H1 (cell line): ENCODE measurements around the gene CAMKMT. TPM values are rescaled to one million over a fixed set of nuclear protein-coding genes. Genes with fewer than 3 reads are reported as not detected.

Experiments
- CTCF ChIA-PET: fragments of 300-600 bp; sonication (Branson Sonifier 250); formaldehyde crosslinking; loops from one replicate; lab custom pipeline; 2021; ENCODE audit not compliant: partially characterized antibody; lab: Charles Lee
- POLR2A ChIA-PET: fragments of 300-600 bp; sonication (Branson Sonifier 250); formaldehyde crosslinking; loops from one replicate; lab custom pipeline; 2021; ENCODE audit warnings: inconsistent platforms; ENCODE audit not compliant: partially characterized antibody; lab: Charles Lee
- DNase-seq, 2 experiments: peaks; one replicate each; pipeline versions ENCODE4 v3.0.0 to v3.0.0-alpha.2; 2010 to 2022; ENCODE audit warnings: low spot score in 2 of 2, low read depth in 1 of 2, mixed read lengths in 1 of 2
- FAIRE-seq: peaks from 2 replicates; lab custom pipeline; 2011; peaks lifted over from hg19 to GRCh38; lab: Jason Lieb, UNC
- H2AFZ ChIP-seq: 2 replicates; pipeline ENCODE4 v1.8.1; 2012; ENCODE audit warnings: low read length, inconsistent platforms
- H2AK5ac ChIP-seq: 2 replicates; pipeline ENCODE4 v1.6.1; 2013; ENCODE audit warnings: low read depth, low read length
- H2BK120ac ChIP-seq: replicated peaks from 2 replicates; pipeline ENCODE3; 2013; ENCODE audit warnings: low read depth, low read length, inconsistent platforms
- H2BK12ac ChIP-seq: 2 replicates; pipeline ENCODE4 v1.6.1; 2013; ENCODE audit warnings: low read depth, low read length
- H2BK15ac ChIP-seq: 2 replicates; pipeline ENCODE4 v1.6.1; 2013; ENCODE audit warnings: low read length
- H2BK20ac ChIP-seq: 2 replicates; pipeline ENCODE4 v1.6.1; 2013; ENCODE audit warnings: low read length
- H2BK5ac ChIP-seq: 2 replicates; pipeline ENCODE4 v1.6.1; 2013; ENCODE audit warnings: low read depth, low read length
- H3K14ac ChIP-seq: 2 replicates; pipeline ENCODE4 v1.6.1; 2013; ENCODE audit warnings: inconsistent platforms; ENCODE audit not compliant: insufficient read length
- H3K18ac ChIP-seq: 2 replicates; pipeline ENCODE4 v1.6.1; 2013; ENCODE audit warnings: low read length; ENCODE audit errors: extremely low read depth
- H3K23ac ChIP-seq: 2 replicates; pipeline ENCODE4 v1.6.1; 2013; ENCODE audit warnings: inconsistent platforms; ENCODE audit not compliant: insufficient read length
- H3K23me2 ChIP-seq: 2 replicates; pipeline ENCODE4 v1.6.1; 2013; ENCODE audit warnings: low read depth, low read length
- H3K27ac ChIP-seq: 2 replicates; pipeline ENCODE4 v1.6.1; 2011; ENCODE audit warnings: low read depth, low read length, inconsistent platforms
- H3K27me3 ChIP-seq, 4 experiments: replicated peaks in 1 of 4; 1 replicate in 1 of 4; 2 replicates in 3 of 4; pipeline versions ENCODE4 v1.6.1 to v1.8.1; 2011 to 2013; ENCODE audit warnings: low read length in 3 of 4, mild to moderate bottlenecking in 3 of 4, inconsistent platforms in 2 of 4, mixed read lengths in 2 of 4, moderate library complexity in 1 of 4; ENCODE audit not compliant: control insufficient read depth in 3 of 4, insufficient read depth in 3 of 4; ENCODE audit errors: extremely low read depth in 1 of 4
- H3K36me3 ChIP-seq, 4 experiments: 2 replicates each; pipeline versions ENCODE4 v1.6.1 to v1.8.1; 2011 to 2013; ENCODE audit warnings: mild to moderate bottlenecking in 4 of 4, low read length in 3 of 4, moderate library complexity in 2 of 4, control low read depth in 1 of 4, inconsistent platforms in 1 of 4; ENCODE audit not compliant: insufficient read depth in 4 of 4, control insufficient read depth in 2 of 4
- H3K4ac ChIP-seq: replicated peaks from 2 replicates; pipeline ENCODE3; 2013; ENCODE audit warnings: low read length, low read depth, mixed read lengths, inconsistent platforms; ENCODE audit not compliant: insufficient read length
- H3K4me1 ChIP-seq, 4 experiments: replicated peaks in 1 of 4; 1 replicate in 1 of 4; 2 replicates in 3 of 4; pipeline versions ENCODE4 v1.6.1 to v1.8.1; 2011 to 2013; ENCODE audit warnings: low read length in 3 of 4, inconsistent platforms in 2 of 4, mixed read lengths in 1 of 4; ENCODE audit not compliant: insufficient read depth in 4 of 4, control insufficient read depth in 3 of 4
- H3K4me2 ChIP-seq, 2 experiments: 2 replicates each; pipeline versions ENCODE4 v1.6.1 to v1.8.1; 2011 to 2013; ENCODE audit warnings: low read depth in 2 of 2, low read length in 2 of 2, control low read depth in 1 of 2, inconsistent platforms in 1 of 2, mild to moderate bottlenecking in 1 of 2; ENCODE audit not compliant: insufficient read depth in 1 of 2
- H3K4me3 ChIP-seq, 4 experiments: fragments of 200-600, 300-600 bp in 1 of 4; sonication (generic), shearing (Covaris generic), sonication (Bioruptor Twin) in 1 of 4; 2 replicates each; pipeline versions ENCODE4 v1.5.1 to v1.8.1; 2011 to 2016; ENCODE audit warnings: low read length in 4 of 4, low read depth in 3 of 4, control low read depth in 2 of 4, inconsistent platforms in 2 of 4, mild to moderate bottlenecking in 2 of 4, mixed read lengths in 1 of 4, moderate library complexity in 1 of 4; ENCODE audit not compliant: insufficient read depth in 2 of 4; ENCODE audit errors: extremely low read depth in 1 of 4
- H3K56ac ChIP-seq: replicated peaks from 2 replicates; pipeline ENCODE3; 2013; ENCODE audit warnings: low read depth, mild to moderate bottlenecking, mixed read lengths, low read length, inconsistent platforms; ENCODE audit not compliant: insufficient read length
- H3K79me1 ChIP-seq: 2 replicates; pipeline ENCODE4 v1.6.1; 2013; ENCODE audit warnings: low read depth, low read length, control low read depth
- H3K79me2 ChIP-seq, 2 experiments: 2 replicates each; pipeline versions ENCODE4 v1.6.1 to v1.8.1; 2012 to 2013; ENCODE audit warnings: low read length in 2 of 2, mild to moderate bottlenecking in 2 of 2, inconsistent platforms in 1 of 2; ENCODE audit not compliant: insufficient read depth in 2 of 2, control insufficient read depth in 1 of 2
- H3K9ac ChIP-seq, 4 experiments: replicated peaks in 1 of 4; 1 replicate in 1 of 4; 2 replicates in 3 of 4; pipeline versions ENCODE4 v1.6.1 to v1.8.1; 2011 to 2013; ENCODE audit warnings: low read depth in 3 of 4, low read length in 3 of 4, control low read depth in 2 of 4, mild to moderate bottlenecking in 2 of 4, moderate library complexity in 2 of 4, inconsistent platforms in 1 of 4; ENCODE audit errors: extremely low read depth in 1 of 4
- H3K9me3 ChIP-seq, 2 experiments: 2 replicates each; pipeline versions ENCODE4 v1.6.1 to v1.8.1; 2012 to 2013; ENCODE audit warnings: mild to moderate bottlenecking in 2 of 2, moderate library complexity in 2 of 2, control low read depth in 1 of 2, inconsistent platforms in 1 of 2, low read depth in 1 of 2, low read length in 1 of 2, mixed read lengths in 1 of 2; ENCODE audit not compliant: insufficient read depth in 2 of 2
- H4K20me1 ChIP-seq, 2 experiments: replicated peaks in 1 of 2; 2 replicates each; pipeline versions ENCODE3 to v1.8.1; 2011 to 2013; ENCODE audit warnings: inconsistent platforms in 2 of 2, low read length in 2 of 2, mild to moderate bottlenecking in 1 of 2; ENCODE audit not compliant: insufficient read depth in 2 of 2, control insufficient read depth in 1 of 2
- H4K5ac ChIP-seq: 2 replicates; pipeline ENCODE4 v1.6.1; 2013; ENCODE audit warnings: low read length, low read depth, mixed read lengths, inconsistent platforms; ENCODE audit not compliant: insufficient read length
- H4K8ac ChIP-seq: 2 replicates; pipeline ENCODE4 v1.8.0; 2013; ENCODE audit warnings: mild to moderate bottlenecking, moderate library complexity, low read length, inconsistent platforms; ENCODE audit not compliant: insufficient read depth; ENCODE audit errors: extremely low read depth
- H4K91ac ChIP-seq: replicated peaks from 2 replicates; pipeline ENCODE3; 2013; ENCODE audit warnings: low read length, mixed read lengths, inconsistent platforms; ENCODE audit not compliant: insufficient read length
- RAD21 ChIP-seq, 2 experiments: IDR thresholded peaks in 1 of 2; conservative IDR thresholded peaks in 1 of 2; 2 replicates each; pipeline ENCODE4 v1.6.1; 2011; ENCODE audit warnings: low read depth in 2 of 2, low read length in 2 of 2, improper control_type of control experiment in 1 of 2, inconsistent platforms in 1 of 2, mild to moderate bottlenecking in 1 of 2, moderate library complexity in 1 of 2
- RBBP5 ChIP-seq: IDR thresholded peaks from 2 replicates; pipeline ENCODE4 v1.7.1; 2012; ENCODE audit warnings: low read depth, mild to moderate bottlenecking, inconsistent platforms, low read length, moderate library complexity, borderline replicate concordance
- WGBS, 2 experiments: shearing (Covaris generic) in 1 of 2; methylation state at CpG; one replicate each; pipeline versions ENCODE4 v1.1.6 to v1.1.7; 2013 to 2015; ENCODE audit warnings: low lambda C conversion rate in 2 of 2, mixed read lengths in 2 of 2, inconsistent platforms in 1 of 2, low coverage in 1 of 2, missing lambda C conversion rate in 1 of 2; ENCODE audit not compliant: insufficient replicate concordance in 2 of 2, insufficient coverage in 1 of 2, insufficient read length in 1 of 2; ENCODE audit errors: extremely low coverage in 1 of 2, missing lambda C conversion rate in 1 of 2; 5-methylcytosine and 5-hydroxymethylcytosine counted together
- polyA plus RNA-seq, 7 experiments: library from polyadenylated mRNA; depleted of rRNA in 3 of 7; stranded (reverse) in 5 of 7; unstranded in 2 of 7; fragments of >200 nt in 5 of 7; fragments of 200-250 nt in 2 of 7; gene quantifications; 1 replicate in 5 of 7; 2 replicates in 1 of 7; 4 replicates in 1 of 7; pipeline versions ENCODE4 v1.2.1 to v1.2.3, GENCODE V29; 2011 to 2013; ENCODE audit warnings: missing spikeins in 2 of 7, mixed read lengths in 2 of 7
- total RNA-seq: library from RNA; stranded (reverse); fragmentation: NEBNext Ultra II Directional; extraction: Animal tissue kit (Norgen Biotek cat#: 25700); gene quantifications from 2 replicates; pipeline ENCODE4 v1.2.1, GENCODE V29; 2021
- TF ChIP-seq, protein P1 (sequence below), 3 experiments: IDR thresholded peaks; 1 replicate in 2 of 3; 2 replicates in 1 of 3; pipeline versions ENCODE4 v1.5.1 to v1.6.1; 2011; ENCODE audit warnings: low read length in 3 of 3, mild to moderate bottlenecking in 3 of 3, inconsistent platforms in 2 of 3, low read depth in 1 of 3, moderate library complexity in 1 of 3; ENCODE audit not compliant: insufficient read depth in 1 of 3; ENCODE audit errors: control extremely low read depth in 1 of 3

CAMKMT gene
- total and polyA plus RNA-seq, 2 of the 8 experiments (the other 6 are each of a cell fraction or from before 2014, with no cell fraction given) = 14.7 to 22.4 TPM

DNA sequence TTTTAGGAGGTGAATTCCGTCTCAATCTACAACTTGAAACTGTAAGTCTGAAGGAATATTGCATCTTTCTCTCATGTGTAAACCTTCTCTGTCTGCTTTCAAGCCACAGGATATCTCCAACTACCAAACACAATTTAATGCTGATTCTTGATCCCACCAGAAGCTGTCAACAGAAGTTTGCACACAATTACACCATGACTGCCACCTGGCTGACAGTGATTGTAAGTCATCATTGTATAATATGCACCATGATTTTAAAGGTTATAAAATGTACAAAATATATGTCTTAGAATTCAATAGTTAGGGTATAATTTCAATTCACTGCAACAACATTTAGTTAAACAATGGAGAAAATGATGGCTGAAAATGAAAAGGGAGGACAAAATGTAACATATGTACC, 18.9 kb upstream of the CAMKMT start:
- DNase-seq (no peak), FAIRE-seq (no peak)
- H3K4ac ChIP-seq = no peak overlapping the region
- WGBS, 2 experiments = 92% methylated on average over 1 of the region's 1 CpG; no CpG with 5 or more reads in 1 of the 2 experiments
- ChIA-PET POLR2A (interaction anchor here (1.2 to 2.2 kb wide), 2 partner anchors 13 to 18 kb away, joined by 3 to 8 read pairs; partner anchors contain the start of gene PREPL), CTCF (interaction anchor here (0.6 to 1.8 kb wide), 13 partner anchors 9 to 1136 kb away, joined by 3 to 13 read pairs (median 4); no protein-coding TSS in a partner anchor)
- H3K27ac ChIP-seq = no peak overlapping the region
- H3K79me1 ChIP-seq = no peaks in the 10 kb centered on the region
- peaks cover 0 to 50% (median 14%) of the 10 kb centered on the region in 4 experiments; a peak in 7 of 8 replicates for H3K36me3 ChIP-seq
- H3K4me2 ChIP-seq = no peak overlapping the region
- no peaks in the 10 kb centered on the region for H3K79me2 ChIP-seq
- H4K20me1 ChIP-seq = no peaks in the 10 kb centered on the region
- no peak overlapping the region for H4K91ac ChIP-seq
- no peak for TF ChIP-seq RBBP5
- peak; percentile 64 to 68 for TF ChIP-seq RAD21 (IDR thresholded peaks at IDR 0.05 in 1 of 2, conservative IDR thresholded peaks at IDR 0.05 in 1 of 2; ENCODE audit: low read depth in 2 of 2, low read length in 2 of 2)
- TF ChIP-seq, protein P1, sequence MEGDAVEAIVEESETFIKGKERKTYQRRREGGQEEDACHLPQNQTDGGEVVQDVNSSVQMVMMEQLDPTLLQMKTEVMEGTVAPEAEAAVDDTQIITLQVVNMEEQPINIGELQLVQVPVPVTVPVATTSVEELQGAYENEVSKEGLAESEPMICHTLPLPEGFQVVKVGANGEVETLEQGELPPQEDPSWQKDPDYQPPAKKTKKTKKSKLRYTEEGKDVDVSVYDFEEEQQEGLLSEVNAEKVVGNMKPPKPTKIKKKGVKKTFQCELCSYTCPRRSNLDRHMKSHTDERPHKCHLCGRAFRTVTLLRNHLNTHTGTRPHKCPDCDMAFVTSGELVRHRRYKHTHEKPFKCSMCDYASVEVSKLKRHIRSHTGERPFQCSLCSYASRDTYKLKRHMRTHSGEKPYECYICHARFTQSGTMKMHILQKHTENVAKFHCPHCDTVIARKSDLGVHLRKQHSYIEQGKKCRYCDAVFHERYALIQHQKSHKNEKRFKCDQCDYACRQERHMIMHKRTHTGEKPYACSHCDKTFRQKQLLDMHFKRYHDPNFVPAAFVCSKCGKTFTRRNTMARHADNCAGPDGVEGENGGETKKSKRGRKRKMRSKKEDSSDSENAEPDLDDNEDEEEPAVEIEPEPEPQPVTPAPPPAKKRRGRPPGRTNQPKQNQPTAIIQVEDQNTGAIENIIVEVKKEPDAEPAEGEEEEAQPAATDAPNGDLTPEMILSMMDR (IDR thresholded peaks at IDR 0.05; ENCODE audit: control extremely low read depth in 1 of 3, insufficient read depth in 1 of 3, low read depth in 1 of 3, low read length in 3 of 3) = peak in 2 of 3 experiments; percentile 30 to 40; a peak in 3 of 4 replicates
- H3K18ac ChIP-seq = no peak overlapping the region
- no peak overlapping the region for H2BK20ac ChIP-seq
- no peaks in the 10 kb centered on the region for H3K4me1 ChIP-seq
- no peak overlapping the region for H4K8ac ChIP-seq
- no peak overlapping the region for H2BK5ac ChIP-seq
- no peak overlapping the region for H2BK120ac ChIP-seq
- H2AK5ac ChIP-seq = no peak overlapping the region
- H4K5ac ChIP-seq = no peak overlapping the region
- no peak overlapping the region for H3K9ac ChIP-seq
- H3K56ac ChIP-seq = no peak overlapping the region
- H3K9me3 ChIP-seq = no peaks in the 10 kb centered on the region
- no peak overlapping the region for H2BK12ac ChIP-seq
- no peak overlapping the region for H2BK15ac ChIP-seq
- H3K14ac ChIP-seq = no peak overlapping the region
- H3K23ac ChIP-seq = no peak overlapping the region
- no peaks in the 10 kb centered on the region for H3K23me2 ChIP-seq
- no peaks in the 10 kb centered on the region for H3K27me3 ChIP-seq
- H2AFZ ChIP-seq = no peak overlapping the region
- no peak overlapping the region for H3K4me3 ChIP-seq
